ENCODE results near the gene ANKMY1. TPM values are rescaled to one million over a fixed set of nuclear protein-coding genes. Genes with fewer than 3 reads are reported as not detected.

ANKMY1 gene
- total RNA-seq, 2 donors from 2014 or later = 12.3 to 18.1 TPM

DNA sequence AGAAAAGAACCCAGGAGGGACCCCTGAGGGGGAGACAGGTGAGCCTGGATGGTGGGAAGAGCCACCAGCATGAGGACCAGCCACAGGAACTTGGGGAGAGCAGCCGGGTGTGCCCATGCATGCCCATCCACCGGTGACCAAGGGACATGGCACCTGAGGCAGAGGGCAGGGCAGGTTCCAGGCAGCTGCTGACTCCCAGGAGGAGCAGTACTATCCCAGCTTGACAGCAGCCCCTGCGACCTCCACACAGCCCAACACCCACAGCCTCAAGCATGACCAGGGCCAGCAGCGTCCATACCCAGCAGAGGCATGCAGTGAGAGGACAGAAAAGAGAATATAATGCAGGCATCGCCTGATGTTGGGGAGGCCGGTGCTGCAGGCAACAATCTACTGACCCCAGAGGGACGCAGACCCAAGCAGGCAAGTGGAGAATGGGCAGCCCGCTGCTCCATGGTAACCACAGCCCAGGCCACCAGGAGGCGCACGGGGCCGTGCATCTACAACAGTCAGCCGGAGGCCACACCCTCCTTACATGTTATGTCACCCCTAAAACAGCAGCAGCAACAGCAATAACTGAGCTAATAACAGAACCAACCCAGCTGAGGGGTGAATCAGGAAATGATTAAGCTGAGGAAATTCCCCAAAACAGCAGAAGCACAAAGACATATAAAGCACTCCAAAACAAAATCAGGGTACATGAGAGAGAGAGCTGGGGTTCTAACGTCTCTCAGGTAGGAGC lies 44.1 kb downstream of the ANKMY1 start:
- Histone ChIP-seq H3K9me3 (no peaks in the 10 kb centered on the region), H3K36me3 (no peaks in the 10 kb centered on the region), H3K9ac (ENCODE audit: low read depth in 2 of 2, low read length in 2 of 2) (no peak overlapping the region), H3K4me3 (no peak overlapping the region), H3K27ac (no peak overlapping the region), H3K4me1 (no peaks in the 10 kb centered on the region), H3K27me3 (no peaks in the 10 kb centered on the region)
- TF ChIP-seq, protein P1, sequence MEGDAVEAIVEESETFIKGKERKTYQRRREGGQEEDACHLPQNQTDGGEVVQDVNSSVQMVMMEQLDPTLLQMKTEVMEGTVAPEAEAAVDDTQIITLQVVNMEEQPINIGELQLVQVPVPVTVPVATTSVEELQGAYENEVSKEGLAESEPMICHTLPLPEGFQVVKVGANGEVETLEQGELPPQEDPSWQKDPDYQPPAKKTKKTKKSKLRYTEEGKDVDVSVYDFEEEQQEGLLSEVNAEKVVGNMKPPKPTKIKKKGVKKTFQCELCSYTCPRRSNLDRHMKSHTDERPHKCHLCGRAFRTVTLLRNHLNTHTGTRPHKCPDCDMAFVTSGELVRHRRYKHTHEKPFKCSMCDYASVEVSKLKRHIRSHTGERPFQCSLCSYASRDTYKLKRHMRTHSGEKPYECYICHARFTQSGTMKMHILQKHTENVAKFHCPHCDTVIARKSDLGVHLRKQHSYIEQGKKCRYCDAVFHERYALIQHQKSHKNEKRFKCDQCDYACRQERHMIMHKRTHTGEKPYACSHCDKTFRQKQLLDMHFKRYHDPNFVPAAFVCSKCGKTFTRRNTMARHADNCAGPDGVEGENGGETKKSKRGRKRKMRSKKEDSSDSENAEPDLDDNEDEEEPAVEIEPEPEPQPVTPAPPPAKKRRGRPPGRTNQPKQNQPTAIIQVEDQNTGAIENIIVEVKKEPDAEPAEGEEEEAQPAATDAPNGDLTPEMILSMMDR (IDR thresholded peaks at IDR 0.05) = peak; percentile 85
- peak; percentile 81 for DNase-seq
- intact Hi-C loops (cut with DNase I) = loop anchor here (10.0 kb wide), 1 partner anchor 91 kb away; no protein-coding TSS in a partner anchor

DNA sequence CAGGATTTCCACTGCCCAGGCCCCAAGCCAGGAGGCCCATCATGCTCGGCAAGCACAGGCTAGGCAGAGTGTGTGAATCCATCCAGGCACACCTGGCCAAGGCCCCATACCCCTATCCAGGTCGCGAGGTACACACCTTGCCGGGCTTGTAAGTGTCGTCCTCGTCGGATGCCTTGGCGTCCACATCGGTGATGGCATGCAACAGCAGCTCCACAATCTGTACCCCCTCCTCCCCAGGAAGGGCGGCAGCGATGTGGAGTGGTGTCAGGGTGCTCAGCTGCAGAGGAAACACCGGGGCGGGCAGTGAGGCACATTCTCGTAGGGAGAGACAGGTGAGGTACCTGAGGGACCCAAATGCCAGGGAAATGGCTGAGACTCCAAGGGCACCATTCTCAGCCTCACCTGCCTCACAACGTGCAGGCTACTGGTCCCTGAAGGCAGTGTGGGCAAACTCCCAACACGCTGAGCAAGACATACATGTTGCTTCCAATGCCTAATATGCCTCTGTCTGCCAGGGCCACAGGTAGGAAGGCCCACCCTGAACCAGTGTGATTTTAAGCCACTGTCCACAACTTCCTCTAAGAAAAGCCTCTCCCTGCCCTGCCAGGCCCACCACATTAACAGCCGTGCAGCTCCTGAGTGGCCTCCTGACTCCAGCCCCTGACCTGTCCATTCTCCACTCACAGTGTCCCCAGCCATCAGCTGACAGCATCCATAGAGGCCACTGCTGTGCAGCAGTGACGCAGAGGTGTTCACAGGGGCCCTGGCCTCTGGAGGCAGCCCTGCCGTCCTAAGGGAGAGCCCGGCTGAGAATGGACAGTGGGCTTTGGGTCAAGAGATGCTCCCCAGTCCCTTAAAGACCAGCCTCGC lies 44.9 kb downstream of the ANKMY1 start:
- Histone ChIP-seq H3K4me3 (no peak overlapping the region), H3K27me3 (no peaks in the 10 kb centered on the region), H3K9ac (ENCODE audit: low read depth in 2 of 2, low read length in 2 of 2) (no peak overlapping the region), H3K4me1 (no peaks in the 10 kb centered on the region), H3K36me3 (no peaks in the 10 kb centered on the region), H3K27ac (no peak overlapping the region), H3K9me3 (no peaks in the 10 kb centered on the region)
- TF ChIP-seq, protein P1 (IDR thresholded peaks at IDR 0.05) = no peak
- intact Hi-C loops (cut with DNase I) = loop anchor here (10.0 kb wide), 1 partner anchor 92 kb away; no protein-coding TSS in a partner anchor
- DNase-seq = no peak

DNA sequence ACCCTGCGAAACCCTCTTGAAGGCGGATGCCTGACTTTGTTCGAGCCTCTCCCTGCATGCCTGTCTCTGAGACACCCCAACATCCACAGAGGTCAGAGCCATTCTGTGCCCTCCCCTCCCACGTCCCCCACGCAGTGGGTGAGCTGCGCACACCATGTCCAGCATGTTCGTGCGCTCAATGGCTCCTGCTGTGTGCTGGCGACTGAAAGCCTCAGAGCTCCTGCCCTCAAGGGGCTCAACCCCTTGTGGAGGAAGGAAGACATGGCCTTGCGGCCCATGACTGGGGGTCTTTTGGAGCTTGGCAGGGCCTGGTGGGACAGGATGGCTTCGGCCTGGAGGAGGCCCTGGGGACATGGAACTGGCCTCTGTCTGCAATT lies 45.7 kb downstream of the ANKMY1 start:
- Histone ChIP-seq H3K4me1 (no peaks in the 10 kb centered on the region), H3K27me3 (no peaks in the 10 kb centered on the region), H3K27ac (no peak overlapping the region), H3K9ac (ENCODE audit: low read depth in 2 of 2, low read length in 2 of 2) (no peak overlapping the region), H3K36me3 (no peaks in the 10 kb centered on the region), H3K4me3 (no peak overlapping the region), H3K9me3 (no peaks in the 10 kb centered on the region)
- TF ChIP-seq, protein P1 (IDR thresholded peaks at IDR 0.05) = no peak
- DNase-seq = no peak
- intact Hi-C loops (cut with DNase I) = loop anchor here (10.0 kb wide), 1 partner anchor 93 kb away; no protein-coding TSS in a partner anchor

DNA sequence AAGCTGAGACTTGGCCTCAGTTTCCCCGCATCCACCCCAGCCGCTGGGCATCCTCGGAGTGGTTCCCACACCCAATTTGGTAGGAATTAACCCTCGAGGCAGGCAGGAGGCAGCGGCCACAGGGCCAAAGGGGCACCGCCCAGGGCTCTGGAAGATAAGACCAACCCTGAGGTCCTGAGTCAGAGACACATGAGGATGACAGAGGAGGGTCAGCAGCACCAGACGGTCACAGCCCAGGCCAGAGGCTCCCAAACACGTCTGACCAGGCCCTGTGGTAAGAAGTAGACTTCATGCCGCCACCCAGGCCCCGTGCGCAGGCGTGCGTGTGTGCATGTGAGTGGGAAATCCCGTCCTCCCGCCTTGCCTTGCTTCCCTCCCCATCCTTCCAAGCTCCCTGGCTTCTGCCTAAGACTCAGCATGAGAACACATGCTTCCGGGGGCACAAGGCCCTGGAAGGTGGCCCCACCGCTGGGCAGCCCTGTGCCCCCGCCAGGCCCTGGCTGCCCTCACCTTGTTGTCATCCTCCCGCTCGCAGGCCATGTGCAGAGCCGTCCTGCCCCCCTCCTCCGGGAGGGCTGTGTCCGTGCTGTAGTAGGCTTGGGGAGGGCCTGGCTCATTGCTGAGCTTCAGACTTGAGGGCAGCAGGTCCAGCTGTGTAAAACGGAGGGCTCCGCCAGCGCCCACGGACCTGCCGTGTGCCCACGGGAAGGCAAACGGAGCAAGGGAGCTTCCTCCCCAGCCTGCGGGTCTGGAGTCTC lies 46.3 kb downstream of the ANKMY1 start:
- Histone ChIP-seq H3K9me3 (no peaks in the 10 kb centered on the region), H3K4me1 (no peaks in the 10 kb centered on the region), H3K27me3 (no peaks in the 10 kb centered on the region), H3K4me3 (no peak overlapping the region), H3K27ac (no peak overlapping the region), H3K9ac (ENCODE audit: low read depth in 2 of 2, low read length in 2 of 2) (no peak overlapping the region), H3K36me3 (no peaks in the 10 kb centered on the region)
- intact Hi-C loops (cut with DNase I) = loop anchor here (10.0 kb wide), 1 partner anchor 93 kb away; no protein-coding TSS in a partner anchor
- TF ChIP-seq, protein P1 (IDR thresholded peaks at IDR 0.05) = no peak
- no peak for DNase-seq

All from colonic mucosa (tissue), 4 donors.